GM06990 (cell line): ENCODE data around the gene KCNQ5.

Experiments
- DNase-seq: peaks from one replicate; pipeline ENCODE4 v3.0.0-alpha.2; 2011; ENCODE audit not compliant: insufficient read length; ENCODE audit errors: extremely low read depth
- H3K27me3 ChIP-seq: replicated peaks from 2 replicates; pipeline ENCODE4 v1.6.0; 2011; ENCODE audit warnings: low read length; ENCODE audit not compliant: control insufficient read depth, insufficient read depth
- H3K36me3 ChIP-seq: 2 replicates; pipeline ENCODE4 v1.5.1; 2011; ENCODE audit warnings: low read length; ENCODE audit not compliant: control insufficient read depth, insufficient read depth
- H3K4me3 ChIP-seq: replicated peaks from 2 replicates; pipeline ENCODE4 v1.5.1; 2011; ENCODE audit warnings: low read depth, mild to moderate bottlenecking, control low read depth, low read length
- TF ChIP-seq, protein P1 (sequence below): IDR thresholded peaks from 2 replicates; pipeline ENCODE4 v1.5.1; 2011; ENCODE audit warnings: low read length, control low read depth, mild to moderate bottlenecking, inconsistent platforms; ENCODE audit not compliant: insufficient read depth, poor library complexity, severe bottlenecking

Gene KCNQ5

DNA sequence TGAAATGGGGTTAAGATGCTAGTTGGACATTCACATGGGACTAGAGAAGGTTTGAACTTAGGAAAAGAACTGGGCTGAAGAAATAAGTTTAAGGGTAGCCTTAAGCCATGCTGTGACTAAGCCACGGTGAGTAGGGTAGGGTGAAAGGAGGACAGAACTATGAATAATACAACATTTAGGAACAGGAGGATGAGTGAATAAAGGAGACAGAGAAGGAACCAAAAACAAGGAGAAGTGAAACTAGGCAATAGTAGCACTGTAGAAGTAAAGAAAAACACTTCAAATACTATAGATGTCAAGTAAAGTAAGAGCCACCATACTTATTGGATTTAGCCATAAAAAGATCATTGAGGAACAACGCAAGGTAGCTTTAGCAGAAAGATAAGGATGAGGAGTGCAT, 111.2 kb downstream of the KCNQ5 start:
- no peaks in the 10 kb centered on the region for H3K36me3 ChIP-seq
- TF ChIP-seq, protein P1, sequence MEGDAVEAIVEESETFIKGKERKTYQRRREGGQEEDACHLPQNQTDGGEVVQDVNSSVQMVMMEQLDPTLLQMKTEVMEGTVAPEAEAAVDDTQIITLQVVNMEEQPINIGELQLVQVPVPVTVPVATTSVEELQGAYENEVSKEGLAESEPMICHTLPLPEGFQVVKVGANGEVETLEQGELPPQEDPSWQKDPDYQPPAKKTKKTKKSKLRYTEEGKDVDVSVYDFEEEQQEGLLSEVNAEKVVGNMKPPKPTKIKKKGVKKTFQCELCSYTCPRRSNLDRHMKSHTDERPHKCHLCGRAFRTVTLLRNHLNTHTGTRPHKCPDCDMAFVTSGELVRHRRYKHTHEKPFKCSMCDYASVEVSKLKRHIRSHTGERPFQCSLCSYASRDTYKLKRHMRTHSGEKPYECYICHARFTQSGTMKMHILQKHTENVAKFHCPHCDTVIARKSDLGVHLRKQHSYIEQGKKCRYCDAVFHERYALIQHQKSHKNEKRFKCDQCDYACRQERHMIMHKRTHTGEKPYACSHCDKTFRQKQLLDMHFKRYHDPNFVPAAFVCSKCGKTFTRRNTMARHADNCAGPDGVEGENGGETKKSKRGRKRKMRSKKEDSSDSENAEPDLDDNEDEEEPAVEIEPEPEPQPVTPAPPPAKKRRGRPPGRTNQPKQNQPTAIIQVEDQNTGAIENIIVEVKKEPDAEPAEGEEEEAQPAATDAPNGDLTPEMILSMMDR, result no peak
- H3K27me3 ChIP-seq, result no peaks in the 10 kb centered on the region
- DNase-seq, result no peak
- H3K4me3 ChIP-seq, result no peak overlapping the region

DNA sequence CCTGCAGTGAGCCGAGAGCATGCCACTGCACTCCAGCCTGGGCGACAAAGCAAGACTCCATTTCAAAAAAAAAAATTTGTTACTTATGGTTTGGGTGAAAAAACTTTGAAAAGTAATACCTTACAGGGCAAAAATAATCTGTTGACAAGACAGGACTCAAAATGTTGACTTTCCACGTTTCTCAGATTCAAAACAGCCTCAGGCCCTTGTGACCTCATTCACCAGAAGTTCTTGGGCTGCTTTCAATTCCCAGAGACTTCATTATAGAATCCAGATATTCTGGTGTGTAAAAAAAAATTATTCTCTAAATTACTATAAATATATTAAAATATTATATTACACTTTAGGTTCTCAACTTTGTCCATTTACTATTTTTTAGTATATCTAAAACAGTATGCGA, 116.2 kb downstream of the KCNQ5 start:
- no peak for DNase-seq
- H3K27me3 ChIP-seq, result no peaks in the 10 kb centered on the region
- H3K36me3 ChIP-seq, result no peaks in the 10 kb centered on the region
- H3K4me3 ChIP-seq, result no peak overlapping the region
- TF ChIP-seq, protein P1, result no peak

DNA sequence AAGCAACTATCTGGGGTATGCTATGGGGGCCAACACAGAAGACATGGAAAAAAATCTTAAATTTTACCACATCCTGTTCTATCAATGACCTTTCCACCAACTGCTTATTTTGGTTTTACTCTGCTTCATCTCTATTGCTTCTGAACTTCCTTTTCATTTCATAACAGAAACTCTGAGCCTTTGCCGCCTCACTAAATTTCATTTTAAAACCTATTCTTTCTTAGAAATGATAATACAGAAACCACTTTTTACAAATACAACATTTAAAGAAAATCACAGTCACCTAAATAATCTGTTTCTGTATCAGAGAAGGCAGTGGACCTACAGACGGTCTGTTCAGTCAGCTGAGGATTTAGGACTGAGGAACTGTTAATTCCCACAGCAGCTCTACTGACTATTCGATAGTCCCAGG, 117.5 kb downstream of the KCNQ5 start:
- TF ChIP-seq, protein P1, result no peak
- DNase-seq, result peak; percentile 52
- H3K27me3 ChIP-seq, result no peaks in the 10 kb centered on the region
- no peaks in the 10 kb centered on the region for H3K36me3 ChIP-seq
- 0 out of 2 replicates have a peak overlapping the region, but pooled peaks have one; percentile 6 for H3K4me3 ChIP-seq

DNA sequence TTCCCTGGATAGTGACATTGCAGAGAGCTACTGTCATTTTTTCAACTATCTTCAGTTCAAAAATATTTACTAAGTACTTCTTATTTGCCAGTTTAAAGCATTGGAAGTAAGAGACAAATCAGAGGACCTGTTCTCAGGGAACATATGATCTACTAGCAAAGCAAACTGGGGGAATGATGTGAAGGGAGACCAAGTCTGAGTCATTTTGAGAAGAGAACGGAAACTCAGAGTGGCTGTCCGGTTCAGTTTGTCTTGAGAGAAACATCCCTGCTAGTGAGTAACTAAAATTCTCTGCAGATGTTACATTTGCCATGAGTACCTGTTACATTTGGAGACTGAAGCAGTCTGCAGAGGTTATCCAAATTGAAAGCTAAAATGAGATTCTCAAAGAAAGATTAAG, 118.3 kb downstream of the KCNQ5 start:
- TF ChIP-seq, protein P1, result no peak
- Histone ChIP-seq H3K27me3 (no peaks in the 10 kb centered on the region), H3K36me3 (no peaks in the 10 kb centered on the region), H3K4me3 (peak overlapping the region; percentile 31)
- DNase-seq, result peak; percentile 51

DNA sequence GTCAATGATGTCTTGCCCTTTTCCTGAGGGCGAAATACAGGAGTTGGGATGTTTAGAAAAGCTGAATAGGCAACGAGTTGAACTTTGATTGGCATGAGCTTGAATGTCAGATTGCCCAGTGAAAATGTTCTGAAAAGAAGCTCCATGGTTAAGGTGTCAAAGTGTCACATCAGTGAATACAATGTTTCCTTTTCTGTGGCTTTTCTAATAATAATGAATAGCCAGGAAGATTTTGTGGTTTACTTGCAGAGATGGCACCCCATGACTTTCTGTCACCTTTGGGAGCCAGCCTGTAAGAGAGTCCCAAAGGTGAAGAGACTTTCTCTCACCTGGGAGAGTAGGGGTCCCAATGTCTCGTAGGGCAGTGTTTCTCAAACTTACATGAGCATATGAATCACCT, 119.2 kb downstream of the KCNQ5 start:
- TF ChIP-seq, protein P1, result no peak
- H3K27me3 ChIP-seq, result no peaks in the 10 kb centered on the region
- H3K36me3 ChIP-seq, result no peaks in the 10 kb centered on the region
- no peak overlapping the region for H3K4me3 ChIP-seq
- no peak for DNase-seq

DNA sequence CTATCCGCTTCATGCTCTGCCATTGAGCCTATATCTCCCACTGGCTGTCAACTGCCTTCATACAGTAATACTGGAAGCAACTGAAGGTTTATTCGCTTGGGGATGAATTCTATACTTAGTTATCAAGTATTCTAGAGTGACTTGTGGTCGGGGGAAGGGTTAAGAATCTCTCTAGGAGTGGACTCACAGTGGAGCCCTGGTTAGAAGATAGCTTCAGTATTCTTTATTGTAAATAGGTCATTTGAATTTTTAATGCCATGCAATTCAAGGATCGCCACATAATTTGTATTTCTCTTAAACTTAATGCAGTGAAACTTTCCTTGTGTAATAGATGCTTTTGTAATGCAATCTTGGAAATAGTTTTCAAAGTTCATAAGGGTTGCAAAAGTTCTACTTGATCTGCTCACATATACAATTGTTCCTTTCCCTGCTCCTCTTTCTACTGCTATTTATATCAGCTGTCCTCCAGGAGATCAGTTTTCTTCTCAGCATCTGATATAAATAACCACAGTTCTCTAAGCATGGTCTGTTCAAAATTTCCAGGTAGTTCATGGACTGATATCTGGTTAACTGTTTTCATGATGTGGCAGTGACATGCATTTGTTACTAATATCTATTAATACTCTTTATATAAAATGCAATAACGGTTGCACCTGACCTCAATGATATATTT, 120.3 kb downstream of the KCNQ5 start:
- TF ChIP-seq, protein P1, result no peak
- DNase-seq, result no peak

More for the DNA sequence above, 120.3 kb downstream of the KCNQ5 start:
- Histone ChIP-seq H3K36me3 (no peaks in the 10 kb centered on the region), H3K27me3 (no peaks in the 10 kb centered on the region), H3K4me3 (no peak overlapping the region)
